HepG2 (cell line): Measurements from ENCODE around the gene ECSCR. TPM values are rescaled to one million over a fixed set of nuclear protein-coding genes. Genes with fewer than 3 reads are reported as not detected.

ENCODE experiments used
- ASH2L ChIP-seq: fragments of 300-600, 200-600 bp; sonication (generic); IDR thresholded peaks from 2 replicates; pipeline ENCODE4 v1.7.0; 2017; ENCODE audit warnings: low read depth, mild to moderate bottlenecking, moderate library complexity, mixed read lengths, low read length; ENCODE audit not compliant: insufficient read length
- ATF6 ChIP-seq: sonication (generic); formaldehyde crosslinking; conservative IDR thresholded peaks from 2 replicates; pipeline ENCODE4 v1.4.0; 2020; ENCODE audit warnings: missing genetic modification reagents
- ETV5 ChIP-seq: IDR thresholded peaks from 2 replicates; pipeline ENCODE4 v1.6.1; 2018; ENCODE audit warnings: missing biosample characterization, missing genetic modification reagents, inconsistent platforms, borderline replicate concordance
- ETV6 ChIP-seq: sonication (generic); formaldehyde crosslinking; conservative IDR thresholded peaks from 2 replicates; pipeline ENCODE4 v1.4.0; 2020; ENCODE audit warnings: missing genetic modification reagents
- GMEB1 ChIP-seq: sonication (generic); formaldehyde crosslinking; IDR thresholded peaks from 2 replicates; pipeline ENCODE4 v1.5.1; 2020; ENCODE audit warnings: missing genetic modification reagents, mild to moderate bottlenecking, borderline replicate concordance
- HES4 ChIP-seq: sonication (generic); formaldehyde crosslinking; IDR thresholded peaks from 2 replicates; pipeline ENCODE4 v1.9.0; 2021; ENCODE audit warnings: mild to moderate bottlenecking, missing genetic modification reagents, borderline replicate concordance
- JUNB ChIP-seq: sonication (generic); formaldehyde crosslinking; IDR thresholded peaks from 2 replicates; pipeline ENCODE4 v1.8.0; 2022; ENCODE audit warnings: missing genetic modification reagents, mild to moderate bottlenecking, borderline replicate concordance
- MBD4 ChIP-seq: IDR thresholded peaks from 2 replicates; pipeline ENCODE4 v1.6.1; 2012; ENCODE audit warnings: low read length, inconsistent platforms, borderline replicate concordance
- PHB2 ChIP-seq: fragments of 450-650 bp; IDR thresholded peaks from 2 replicates; pipeline ENCODE4 v1.6.1; 2018; ENCODE audit not compliant: partially characterized antibody
- RAD51 ChIP-seq: fragments of 450-650 bp; IDR thresholded peaks from 2 replicates; pipeline ENCODE4 v1.6.1; 2016; ENCODE audit warnings: borderline replicate concordance
- RBM39 ChIP-seq: fragments of 200-400 bp; formaldehyde crosslinking; IDR thresholded peaks from one replicate; pipeline ENCODE4 v1.6.1; 2018; ENCODE audit warnings: antibody characterized with exemption, mild to moderate bottlenecking, low read depth, low read length; ENCODE audit not compliant: poor library complexity, severe bottlenecking
- SRSF9 ChIP-seq: fragments of 200-400 bp; formaldehyde crosslinking; IDR thresholded peaks from 2 replicates; pipeline ENCODE4 v1.6.1; 2018; ENCODE audit warnings: borderline replicate concordance, mild to moderate bottlenecking, low read depth, low read length; ENCODE audit not compliant: insufficient read depth, poor library complexity, severe bottlenecking
- SRY ChIP-seq: sonication (generic); formaldehyde crosslinking; IDR thresholded peaks from 2 replicates; pipeline ENCODE4 v1.8.0; 2022; ENCODE audit warnings: mild to moderate bottlenecking, missing genetic modification reagents
- ZBTB10 ChIP-seq: sonication (generic); formaldehyde crosslinking; IDR thresholded peaks from 2 replicates; pipeline ENCODE4 v1.4.0; 2020; ENCODE audit warnings: missing genetic modification reagents, borderline replicate concordance
- ZEB1 ChIP-seq: IDR thresholded peaks from 2 replicates; pipeline ENCODE4 v1.6.1; 2012; ENCODE audit warnings: mild to moderate bottlenecking, low read depth, inconsistent platforms; ENCODE audit not compliant: insufficient replicate concordance
- ZKSCAN8 ChIP-seq: IDR thresholded peaks from 2 replicates; pipeline ENCODE4 v1.6.1; 2016; ENCODE audit warnings: borderline replicate concordance, missing genetic modification reagents, missing compliant biosample characterization
- ZNF143 ChIP-seq: sonication (generic); formaldehyde crosslinking; IDR thresholded peaks from 2 replicates; pipeline ENCODE4 v1.4.0; 2020; ENCODE audit warnings: missing genetic modification reagents
- ZNF543 ChIP-seq: sonication (generic); formaldehyde crosslinking; IDR thresholded peaks from 2 replicates; pipeline ENCODE4 v1.4.0; 2020; ENCODE audit warnings: mild to moderate bottlenecking, missing genetic modification reagents
- ZNF782 ChIP-seq: sonication (generic); formaldehyde crosslinking; IDR thresholded peaks from 2 replicates; pipeline ENCODE4 v1.4.0; 2020; ENCODE audit warnings: missing genetic modification reagents, mild to moderate bottlenecking, borderline replicate concordance
- ZUFSP ChIP-seq: sonication (generic); formaldehyde crosslinking; IDR thresholded peaks from 2 replicates; pipeline ENCODE4 v1.9.0; 2021; ENCODE audit warnings: missing genetic modification reagents, mild to moderate bottlenecking, borderline replicate concordance
- polyA plus RNA-seq, 8 experiments: library from polyadenylated mRNA; depleted of rRNA in 3 of 8; stranded (reverse) in 7 of 8; unstranded in 1 of 8; fragments of >200 nt; fragmentation: Illumina TruSeq in 4 of 8; extraction: Trizol in 4 of 8; gene quantifications; 2 replicates each; pipeline versions ENCODE4 v1.2.1 to v1.2.3, GENCODE V29; 2011 to 2016; ENCODE audit warnings: low read depth in 4 of 8, missing spikeins in 1 of 8, mixed read lengths in 1 of 8; ENCODE audit not compliant: insufficient read depth in 1 of 8
- total RNA-seq, 5 experiments: library from RNA; depleted of rRNA; stranded (reverse); fragments of >200 nt; fragmentation: Illumina TruSeq; extraction: Trizol; gene quantifications; 2 replicates each; pipeline ENCODE4 v1.2.3, GENCODE V29; 2016; ENCODE audit warnings: low read depth in 1 of 5

Gene ECSCR
- total and polyA plus RNA-seq, 2 of the 13 experiments (the other 11 are each of a cell fraction or from before 2014, with no cell fraction given): 0.18 TPM; not detected in 1

GRCh38 chr5:139439013-139439903 lies 23.3 kb downstream of the ECSCR start, which contains the start of gene DNAJC18 (continued):
- TF ChIP-seq RBM39 (peak; percentile 41), SRY (CRISPR knock-in tag) (peak; percentile 36; the same call in 1 of the 2 replicates), ZKSCAN8 (no peak), GMEB1 (CRISPR knock-in tag) (peak; percentile 90), ZNF143 (peak; percentile 98), ZBTB10 (CRISPR knock-in tag) (no peak), PHB2 (no peak), RAD51 (no peak), HES4 (CRISPR knock-in tag) (0 out of 2 replicates have a peak, but pooled peaks have one; percentile 74), ZNF543 (CRISPR knock-in tag) (no peak), ETV6 (no peak), ZUFSP (CRISPR knock-in tag) (no peak), SRSF9 (no peak), ETV5 (CRISPR knock-in tag) (peak; percentile 52), JUNB (CRISPR knock-in tag) (no peak), ASH2L (peak; percentile 66), MBD4 (no peak), ZNF782 (CRISPR knock-in tag) (0 out of 2 replicates have a peak, but pooled peaks have one; percentile 41), ZEB1 (peak; percentile 11), ATF6 (no peak)
